Measurements from ENCODE around the gene FAM168A. TPM values are rescaled to one million over a fixed set of nuclear protein-coding genes. Genes with fewer than 3 reads are reported as not detected.

Gene FAM168A
- total and polyA plus RNA-seq, 2 of the 8 experiments (the other 6 are each of a cell fraction or from before 2014, with no cell fraction given) = 17.1 to 21.6 TPM

DNA sequence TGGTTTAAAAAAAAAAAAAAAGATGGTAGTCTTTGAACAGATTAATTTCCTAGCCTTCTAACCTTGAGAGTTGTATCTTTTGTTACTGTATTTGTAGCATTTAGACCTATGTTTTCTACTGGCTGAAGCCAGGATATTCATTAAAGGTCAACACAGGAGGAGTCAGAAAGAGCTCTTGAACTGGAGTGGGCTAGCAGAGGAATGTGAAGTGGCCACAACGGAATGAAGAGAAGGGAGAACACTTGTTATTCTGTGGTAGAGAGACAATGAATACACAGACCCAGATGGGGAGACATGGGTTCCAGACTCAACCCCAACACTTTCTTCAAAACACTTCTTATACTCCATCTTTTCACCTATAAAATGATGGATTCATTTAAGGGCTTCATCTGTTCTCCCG is 133.6 kb downstream of the FAM168A start:
- H2AK5ac ChIP-seq (ENCODE audit: low read depth, low read length) = no peak overlapping the region
- POLR2A ChIA-PET (ENCODE audit: partially characterized antibody) = interaction anchor here (0.6 to 1.5 kb wide), 7 partner anchors 13 to 1104 kb away, joined by 3 to 4 read pairs (median 3); partner anchors contain the start of genes ATG16L2 and FAM168A
- no peaks in the 10 kb centered on the region for H3K79me2 ChIP-seq (ENCODE audit: control insufficient read depth in 1 of 2, insufficient read depth in 2 of 2, low read length in 2 of 2)
- no peak overlapping the region for H4K8ac ChIP-seq (ENCODE audit: extremely low read depth, insufficient read depth, low read length)
- H3K4me3 ChIP-seq (ENCODE audit: extremely low read depth in 1 of 4, insufficient read depth in 2 of 4, low read depth in 3 of 4, low read length in 4 of 4) = no peak overlapping the region
- H2AFZ ChIP-seq (ENCODE audit: low read length) = no peak overlapping the region
- H3K4ac ChIP-seq (replicated peaks; ENCODE audit: insufficient read length, low read depth, low read length) = no peak overlapping the region
- H4K5ac ChIP-seq (ENCODE audit: insufficient read length, low read depth, low read length) = no peak overlapping the region
- H3K36me3 ChIP-seq (ENCODE audit: control insufficient read depth in 2 of 4, insufficient read depth in 4 of 4, low read length in 3 of 4) = peaks cover 0 to 2% (median 0%) of the 10 kb centered on the region in 4 experiments; a peak in 1 of 8 replicates
- H3K9ac ChIP-seq (replicated peaks in 1 of 4; ENCODE audit: extremely low read depth in 1 of 4, low read depth in 3 of 4, low read length in 3 of 4) = no peak overlapping the region
- H3K14ac ChIP-seq (ENCODE audit: insufficient read length) = no peak overlapping the region
- H3K4me1 ChIP-seq (replicated peaks in 1 of 4; ENCODE audit: control insufficient read depth in 3 of 4, insufficient read depth in 4 of 4, low read length in 3 of 4) = no peaks in the 10 kb centered on the region
- no peak overlapping the region for H3K4me2 ChIP-seq (ENCODE audit: insufficient read depth in 1 of 2, low read depth in 2 of 2, low read length in 2 of 2)
- no peaks in the 10 kb centered on the region for H4K20me1 ChIP-seq (replicated peaks in 1 of 2; ENCODE audit: control insufficient read depth in 1 of 2, insufficient read depth in 2 of 2, low read length in 2 of 2)
- H3K56ac ChIP-seq (replicated peaks; ENCODE audit: insufficient read length, low read depth, low read length) = no peak overlapping the region
- no peak overlapping the region for H2BK120ac ChIP-seq (replicated peaks; ENCODE audit: low read depth, low read length)
- H2BK20ac ChIP-seq (ENCODE audit: low read length) = no peak overlapping the region
- H3K23ac ChIP-seq (ENCODE audit: insufficient read length) = no peak overlapping the region
- no peaks in the 10 kb centered on the region for H3K27me3 ChIP-seq (replicated peaks in 1 of 4; ENCODE audit: control insufficient read depth in 3 of 4, extremely low read depth in 1 of 4, insufficient read depth in 3 of 4, low read length in 3 of 4)
- no peaks in the 10 kb centered on the region for H3K23me2 ChIP-seq (ENCODE audit: low read depth, low read length)
- H3K9me3 ChIP-seq (ENCODE audit: insufficient read depth in 2 of 2, low read depth in 1 of 2, low read length in 1 of 2) = no peaks in the 10 kb centered on the region
- FAIRE-seq (no peak), DNase-seq (ENCODE audit: low read depth in 1 of 2, low spot score in 2 of 2) (no peak)
- no peak overlapping the region for H2BK5ac ChIP-seq (ENCODE audit: low read depth, low read length)
- no peak overlapping the region for H4K91ac ChIP-seq (replicated peaks; ENCODE audit: insufficient read length, low read length)
- H2BK12ac ChIP-seq (ENCODE audit: low read depth, low read length) = no peak overlapping the region
- no peaks in the 10 kb centered on the region; the same call in 1 of the 2 replicates for H3K79me1 ChIP-seq (ENCODE audit: low read depth, low read length)
- H2BK15ac ChIP-seq (ENCODE audit: low read length) = no peak overlapping the region
- CTCF ChIA-PET (ENCODE audit: partially characterized antibody) = interaction anchor here (0.6 to 6.3 kb wide), 9 partner anchors 12 to 1382 kb away, joined by 3 to 41 read pairs (median 4); no protein-coding TSS in a partner anchor
- whole genome bisulfite sequencing, 2 experiments (ENCODE audit: extremely low coverage in 1 of 2, insufficient coverage in 1 of 2, insufficient read length in 1 of 2, insufficient replicate concordance in 2 of 2, low coverage in 1 of 2, low lambda C conversion rate in 2 of 2, missing lambda C conversion rate in 1 of 2) = 78% methylated on average over 2 of the region's 2 CpGs; no CpG with 5 or more reads in 1 of the 2 experiments
- no peak overlapping the region for H3K27ac ChIP-seq (ENCODE audit: low read depth, low read length)
- H3K18ac ChIP-seq (ENCODE audit: extremely low read depth, low read length) = no peak overlapping the region
- no peak for TF ChIP-seq ASH2L (IDR thresholded peaks at IDR 0.05; ENCODE audit: low read length)
- TF ChIP-seq, protein P1, sequence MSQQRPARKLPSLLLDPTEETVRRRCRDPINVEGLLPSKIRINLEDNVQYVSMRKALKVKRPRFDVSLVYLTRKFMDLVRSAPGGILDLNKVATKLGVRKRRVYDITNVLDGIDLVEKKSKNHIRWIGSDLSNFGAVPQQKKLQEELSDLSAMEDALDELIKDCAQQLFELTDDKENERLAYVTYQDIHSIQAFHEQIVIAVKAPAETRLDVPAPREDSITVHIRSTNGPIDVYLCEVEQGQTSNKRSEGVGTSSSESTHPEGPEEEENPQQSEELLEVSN (IDR thresholded peaks at IDR 0.05) = no peak
- TF ChIP-seq BRCA1 (IDR thresholded peaks at IDR 0.05; ENCODE audit: low read depth, low read length) = no peak
- no peak for TF ChIP-seq CREB1 (IDR thresholded peaks at IDR 0.05)
- no peak for TF ChIP-seq PHF8 (conservative IDR thresholded peaks at IDR 0.05; ENCODE audit: low read depth, low read length)
- no peak for TF ChIP-seq SP4 (IDR thresholded peaks at IDR 0.05; ENCODE audit: low read length)
- TF ChIP-seq FOSL1 (IDR thresholded peaks at IDR 0.05; ENCODE audit: insufficient read depth, low read depth, low read length) = no peak
- TF ChIP-seq POU5F1 (IDR thresholded peaks at IDR 0.05; ENCODE audit: low read depth, low read length) = no peak
- TF ChIP-seq CBX5 (IDR thresholded peaks at IDR 0.05; ENCODE audit: low read depth, low read length) = no peak
- TF ChIP-seq, protein P2, sequence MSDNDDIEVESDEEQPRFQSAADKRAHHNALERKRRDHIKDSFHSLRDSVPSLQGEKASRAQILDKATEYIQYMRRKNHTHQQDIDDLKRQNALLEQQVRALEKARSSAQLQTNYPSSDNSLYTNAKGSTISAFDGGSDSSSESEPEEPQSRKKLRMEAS (IDR thresholded peaks at IDR 0.05) = no peak
- no peak for TF ChIP-seq TAF1 (IDR thresholded peaks at IDR 0.05; ENCODE audit: low read depth, low read length)
- no peak for TF ChIP-seq CBX8 (IDR thresholded peaks at IDR 0.05; ENCODE audit: borderline replicate concordance, low read depth, low read length)
- TF ChIP-seq TAF7 (optimal IDR thresholded peaks at IDR 0.05; ENCODE audit: borderline replicate concordance, low read depth, low read length) = no peak
- TF ChIP-seq RXRA (IDR thresholded peaks at IDR 0.05; ENCODE audit: insufficient read depth, low read depth, low read length) = no peak

Data from H1 (cell line).